ENCODE results near the gene MAOB.

- no peak for TF ChIP-seq CTCF (IDR thresholded peaks at IDR 0.05)
- TF ChIP-seq POLR2AphosphoS5 (IDR thresholded peaks at IDR 0.05), result no peak
Measured at GRCh38 chrX:43898406-43899035, 16.3 kb upstream of the MAOB start.
